Activated CD8-positive, alpha-beta memory T cell treated with anti-CD3 and anti-CD28 coated beads, Interleukin-2, amount 50 U/mL, for 1 hour (primary cell): Measurements from ENCODE around the gene BICRA.
"Not testable (repeated sequence)": the region's sequence is repeated elsewhere in the genome, so short reads cannot be mapped to it uniquely, and the experiment has no call there.

Experiments used
- DNase-seq: peaks from one replicate; pipeline ENCODE4 v3.0.0-alpha.2; 2020; ENCODE audit errors: extremely low read depth

Gene BICRA

DNA sequence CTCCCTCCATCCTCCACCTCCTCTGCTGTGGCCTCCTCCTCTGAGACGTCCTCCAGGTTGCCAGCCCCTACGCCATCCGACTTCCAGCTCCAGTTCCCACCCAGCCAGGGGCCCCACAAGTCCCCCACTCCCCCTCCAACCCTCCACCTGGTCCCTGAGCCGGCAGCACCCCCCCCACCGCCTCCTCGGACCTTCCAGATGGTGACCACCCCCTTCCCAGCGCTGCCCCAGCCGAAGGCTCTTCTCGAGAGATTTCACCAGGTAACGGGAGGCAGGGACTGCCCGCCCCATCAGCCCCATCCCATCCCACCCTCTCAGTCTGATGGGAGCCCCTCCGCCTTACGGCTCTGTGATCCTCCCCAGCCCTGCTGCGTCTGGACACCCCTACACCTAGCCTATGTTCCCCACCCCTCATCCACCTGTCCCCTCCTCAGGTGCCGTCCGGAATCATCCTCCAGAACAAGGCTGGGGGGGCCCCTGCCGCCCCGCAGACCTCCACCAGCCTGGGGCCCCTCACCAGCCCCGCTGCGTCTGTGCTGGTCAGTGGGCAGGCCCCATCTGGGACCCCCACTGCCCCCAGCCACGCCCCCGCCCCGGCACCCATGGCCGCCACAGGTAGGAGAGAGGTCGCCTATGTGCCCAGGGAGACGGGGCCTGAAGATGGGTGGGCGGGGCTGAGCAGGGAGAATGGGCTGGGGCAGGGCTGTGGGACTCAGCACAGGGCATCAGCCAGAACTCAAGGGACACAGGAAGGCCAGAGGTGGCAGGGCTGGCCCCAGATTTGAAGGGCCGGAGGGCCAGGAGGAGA lies 85.7 kb downstream of the BICRA start:
- DNase-seq, result no peak

DNA sequence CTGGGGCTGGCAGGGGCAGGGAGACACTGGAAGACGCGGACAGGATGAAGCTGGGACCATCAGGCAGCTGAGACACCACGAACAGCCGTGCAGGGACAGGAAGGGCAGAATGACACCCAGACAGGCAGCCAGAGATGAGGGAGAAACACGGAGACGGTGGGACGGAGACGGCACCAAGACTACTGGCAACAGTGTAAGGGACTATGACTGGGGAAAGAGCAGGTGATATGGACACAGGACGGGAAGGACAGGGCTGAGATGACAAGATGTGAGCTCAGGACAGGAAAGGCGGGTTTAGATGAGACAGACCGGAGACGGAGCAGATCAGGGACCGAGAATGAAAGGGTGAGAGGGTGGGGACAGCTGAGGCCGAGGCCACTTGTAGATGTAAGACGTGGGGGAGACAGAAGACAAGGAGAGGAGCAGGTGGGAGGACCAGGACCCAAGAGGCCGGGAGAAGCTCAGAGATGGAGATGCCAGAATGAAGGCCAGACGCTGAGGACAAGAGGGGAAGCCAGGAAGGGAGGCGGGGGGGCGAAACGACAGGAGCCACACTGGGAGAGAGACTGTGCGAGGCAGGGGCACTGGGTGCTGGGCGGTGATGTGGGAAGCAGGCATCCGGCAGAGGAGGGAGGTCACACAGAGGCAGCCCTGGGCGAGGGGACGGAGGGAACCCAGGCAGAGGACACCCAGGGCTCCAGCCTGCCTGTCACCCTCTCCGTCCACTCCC lies 86.8 kb downstream of the BICRA start:
- DNase-seq, result no peak

- no peak for DNase-seq
These were observed 87.7 kb downstream of the BICRA start for GRCh38 chr19:47696635-47697034.

DNA sequence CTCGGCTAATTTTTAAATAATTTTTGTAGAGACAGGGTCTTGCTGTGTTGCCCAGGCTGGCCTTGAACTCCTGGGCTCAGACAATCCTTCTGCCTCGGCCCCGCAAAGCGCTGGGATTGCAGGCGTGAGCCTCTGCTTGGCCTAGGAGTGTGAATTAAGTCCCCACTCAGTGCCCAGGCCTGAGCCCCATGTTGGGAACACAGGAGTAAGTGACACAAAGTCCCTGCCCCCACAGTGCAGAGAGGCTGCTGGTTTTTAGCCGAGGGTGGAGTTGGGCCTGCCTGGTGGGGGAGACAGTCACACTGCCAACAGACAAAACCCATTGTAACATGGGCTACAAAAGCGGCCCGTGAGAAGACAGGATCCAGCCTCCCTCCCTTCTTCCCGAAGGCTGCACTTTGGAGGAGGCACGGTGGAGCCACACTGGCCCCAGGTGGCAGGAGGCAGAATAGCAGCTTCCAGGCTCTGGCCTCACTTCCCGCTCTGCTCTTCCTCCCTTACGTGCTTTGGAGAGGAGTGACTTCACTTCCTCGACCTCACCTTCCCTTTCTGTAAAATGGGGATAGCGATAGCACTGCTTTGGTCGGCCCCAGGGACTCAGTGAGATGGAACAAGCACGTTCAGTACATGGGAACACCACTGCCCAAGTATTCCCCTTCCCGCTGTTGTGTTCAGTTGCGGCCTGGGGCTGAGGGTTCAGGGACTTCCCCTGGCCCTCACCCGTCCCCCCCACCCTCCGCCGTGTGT lies 89.1 kb downstream of the BICRA start:
- no peak for DNase-seq

DNA sequence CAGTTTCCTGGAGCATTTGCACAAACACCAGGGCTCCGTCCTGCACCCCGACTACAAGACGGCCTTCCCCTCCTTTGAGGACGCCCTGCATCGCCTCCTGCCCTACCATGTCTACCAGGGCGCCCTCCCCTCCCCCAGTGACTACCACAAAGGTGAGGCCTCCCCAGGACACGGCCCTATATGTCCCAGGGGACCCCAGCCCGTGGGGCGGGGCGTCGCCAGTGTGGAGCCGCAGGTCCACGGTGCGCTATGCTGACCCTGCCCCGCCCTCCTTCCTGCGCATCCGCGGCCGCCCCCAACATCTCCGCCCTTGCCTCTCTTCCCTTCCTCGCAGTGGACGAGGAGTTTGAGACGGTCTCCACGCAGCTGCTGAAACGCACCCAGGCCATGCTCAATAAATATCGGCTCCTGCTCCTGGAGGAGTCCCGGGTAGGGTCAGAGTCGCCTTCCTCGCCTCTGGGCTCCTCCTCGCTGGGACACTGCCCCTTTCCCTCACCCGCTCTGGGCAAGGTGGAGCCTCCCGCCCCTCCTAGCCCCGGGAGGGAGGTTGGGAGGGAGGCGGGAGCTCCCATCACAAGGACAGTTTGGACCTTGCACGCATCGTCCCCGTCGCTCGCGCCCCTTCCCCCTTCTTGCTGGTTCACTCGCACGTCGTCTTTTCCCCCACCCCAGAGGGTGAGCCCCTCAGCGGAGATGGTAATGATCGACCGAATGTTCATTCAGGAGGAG lies 89.9 kb downstream of the BICRA start:
- DNase-seq, result no peak

DNA sequence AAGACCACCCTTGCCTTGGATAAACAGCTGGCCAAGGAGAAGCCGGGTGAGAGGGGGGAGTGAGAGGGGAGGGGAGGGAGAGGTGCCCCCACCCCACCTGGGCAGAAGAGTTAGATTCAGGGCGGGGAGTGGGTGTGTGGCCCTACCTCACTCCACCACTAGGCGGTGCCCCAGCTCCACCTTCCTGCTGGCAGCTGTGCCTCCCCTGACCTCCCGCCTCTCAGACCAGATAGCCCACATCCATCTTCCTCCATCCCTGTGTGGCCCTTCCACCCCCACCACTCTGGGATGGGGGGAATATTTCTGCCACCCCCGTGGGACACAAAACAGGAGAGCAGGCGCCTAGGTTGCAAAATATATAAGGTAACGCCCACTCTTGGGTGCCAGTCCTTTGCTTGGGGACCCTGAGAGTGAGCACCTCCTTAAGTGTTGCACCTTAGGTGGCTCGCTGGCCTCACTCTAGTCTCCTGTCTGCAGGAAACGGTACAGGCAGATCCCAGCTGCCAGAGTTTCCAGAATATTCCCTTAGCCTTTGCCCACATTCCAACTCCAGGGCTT lies 90.5 kb downstream of the BICRA start:
- no peak for DNase-seq

- DNase-seq, result no peak
These were observed 92.2 kb downstream of the BICRA start for GRCh38 chr19:47700934-47701716.

- no peak for DNase-seq
These were observed 93.0 kb downstream of the BICRA start for GRCh38 chr19:47701717-47702552.

GRCh38 chr19:47702671-47703070 lies 93.7 kb downstream of the BICRA start:
- no peak for DNase-seq

DNA sequence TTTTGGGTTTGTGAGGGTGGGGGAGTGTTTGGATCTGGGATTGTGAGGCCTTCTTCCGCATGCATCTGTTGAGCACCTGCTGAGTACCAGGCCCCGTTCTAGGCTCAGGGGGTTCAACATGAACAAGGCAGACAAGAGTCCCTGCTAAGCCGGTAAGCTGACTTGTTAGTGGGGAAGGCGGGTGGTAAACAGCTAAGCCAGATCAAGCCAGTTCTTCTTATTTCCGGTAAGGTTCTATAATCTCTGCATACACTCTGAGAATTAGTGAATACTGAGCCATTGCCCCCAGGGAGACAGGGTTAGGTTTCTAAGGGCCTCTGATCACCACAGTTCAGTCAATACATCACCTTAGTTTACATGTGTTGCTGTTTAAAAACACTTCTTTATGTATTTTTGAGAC lies 94.4 kb downstream of the BICRA start:
- no peak for DNase-seq

- no peak for DNase-seq
These were observed 95.1 kb downstream of the BICRA start for GRCh38 chr19:47704024-47704423.

DNA sequence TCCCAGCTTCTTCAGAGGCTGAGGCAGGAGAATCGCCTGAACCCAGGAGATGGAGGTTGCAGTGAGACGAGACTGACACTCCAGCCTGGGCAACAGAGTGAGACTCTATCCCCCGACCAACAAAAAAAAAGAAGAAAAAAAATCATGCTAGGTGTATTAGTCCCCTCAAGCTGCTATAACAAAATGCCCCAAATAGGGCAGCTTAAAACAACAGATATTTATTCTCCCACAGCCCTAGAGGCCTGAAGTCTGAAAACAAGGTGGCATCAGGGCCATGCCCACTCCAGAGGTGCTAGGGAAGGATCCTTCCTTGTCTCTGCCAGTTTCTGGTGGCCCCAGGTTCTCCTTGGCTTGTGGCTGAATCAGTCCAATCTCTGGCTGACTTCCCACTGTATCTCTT lies 95.7 kb downstream of the BICRA start:
- no peak for DNase-seq

DNA sequence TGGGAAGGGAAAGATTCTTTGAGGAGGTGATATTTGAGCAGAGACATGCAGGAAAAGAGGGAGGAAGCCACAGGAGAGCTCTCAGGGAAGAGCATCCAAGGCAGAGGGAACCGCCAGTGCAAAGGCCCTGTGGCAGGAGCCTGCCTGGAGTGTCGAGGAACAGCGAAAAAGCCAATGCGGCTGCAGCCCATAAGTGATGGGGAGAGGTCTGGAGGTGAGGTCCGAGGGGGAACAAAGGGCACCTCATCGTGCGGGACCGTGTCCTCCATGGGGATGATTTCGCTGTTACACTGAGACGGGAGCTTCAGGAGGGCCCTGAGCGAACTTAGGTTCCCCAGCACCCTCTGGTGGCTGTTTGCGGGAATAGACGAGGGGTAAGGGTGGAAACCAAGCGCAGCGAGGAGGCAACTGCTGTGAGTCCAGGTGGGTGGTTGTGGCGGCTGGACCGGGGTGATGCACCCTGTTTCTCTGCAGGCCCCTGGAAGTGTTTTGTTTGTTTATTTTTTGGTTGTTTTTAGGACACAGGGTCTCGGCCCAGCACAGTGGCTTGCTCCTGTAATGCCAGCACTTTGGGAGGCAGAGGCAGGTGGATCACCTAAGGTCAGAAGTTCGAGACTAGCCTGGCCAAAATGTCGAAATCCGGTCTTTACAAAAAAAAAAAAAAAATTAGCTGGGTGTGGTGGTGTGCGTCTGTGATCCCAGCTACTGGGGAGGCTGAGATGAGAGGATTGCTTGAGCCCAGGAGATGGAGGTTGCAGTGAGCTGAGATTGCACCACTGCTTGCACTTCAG lies 98.4 kb downstream of the BICRA start:
- peak; percentile 32 for DNase-seq

DNA sequence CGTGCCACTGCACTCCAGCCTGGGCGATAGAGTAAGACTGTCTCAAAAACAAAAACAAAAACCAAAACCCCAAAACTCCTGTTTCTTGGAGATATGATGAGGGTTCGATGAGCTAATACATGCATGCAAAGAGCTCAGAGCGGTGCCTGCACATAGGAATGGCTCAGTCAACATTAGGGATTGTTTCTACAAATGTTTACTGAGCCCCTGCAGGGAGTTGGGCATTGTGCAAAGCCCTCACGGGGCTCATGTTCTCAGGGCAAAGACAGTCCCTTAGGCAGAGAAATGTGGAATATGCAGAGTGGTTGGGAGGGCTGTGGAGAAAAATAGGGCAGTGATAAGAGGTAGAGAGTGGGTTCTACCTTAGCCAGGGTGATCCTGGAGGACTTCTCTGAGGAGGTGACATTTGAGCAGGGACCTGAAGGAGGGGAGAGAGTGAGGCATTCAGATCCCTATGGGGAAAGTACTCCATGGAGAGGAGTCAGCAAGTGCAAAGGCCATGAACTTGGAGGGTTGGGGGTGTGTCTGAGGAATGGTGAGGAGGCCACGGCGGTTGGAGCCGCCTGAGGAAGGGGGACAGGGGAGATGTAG lies 102.8 kb downstream of the BICRA start:
- DNase-seq, result no peak

GRCh38 chr19:47713046-47714021 lies 104.4 kb downstream of the BICRA start, which contains the start of gene EHD2:
Gene EHD2 (plus strand): TSS chr19:47713422. CDS start chr19:47716613, 3,191 bp downstream.
- no peak for DNase-seq

DNA sequence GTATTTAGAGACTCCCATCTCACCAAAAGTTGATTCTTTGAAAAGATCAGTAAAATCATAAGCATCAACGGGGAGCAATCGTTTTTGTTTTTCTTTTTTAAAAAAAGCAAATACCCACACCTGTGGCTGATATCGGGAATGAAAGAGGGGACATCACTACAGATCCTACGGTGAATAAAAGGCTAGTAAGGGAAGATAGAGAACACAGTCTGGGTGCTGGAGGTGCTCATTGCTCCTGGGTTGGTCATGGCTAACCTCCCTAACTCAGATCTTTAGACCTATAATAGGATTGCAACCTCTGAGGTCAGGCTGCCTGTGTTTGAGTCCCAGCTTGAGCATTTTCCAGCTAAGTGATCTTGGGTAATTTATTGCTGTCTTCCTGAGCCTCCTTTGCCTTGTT lies 105.4 kb downstream of the BICRA start:
- no peak for DNase-seq

DNA sequence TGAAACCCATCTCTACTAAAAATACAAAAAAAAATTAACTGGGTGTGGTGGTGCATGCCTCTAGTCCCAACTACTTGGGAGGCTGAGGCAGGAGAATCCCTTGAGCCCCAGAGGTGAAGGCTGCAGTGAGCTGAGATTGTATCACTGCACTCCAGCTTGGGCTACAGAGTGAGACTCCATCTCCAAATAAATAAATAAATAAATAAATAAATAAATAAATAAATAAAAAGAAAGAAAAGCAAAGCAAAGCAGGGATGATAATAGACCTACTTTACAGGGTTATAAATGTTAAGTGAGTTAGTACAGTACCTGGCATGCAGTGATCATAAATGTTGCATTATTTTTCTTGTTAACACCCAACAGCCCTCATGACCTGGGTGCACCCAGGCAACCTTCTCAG lies 105.9 kb downstream of the BICRA start:
- DNase-seq, result not testable (repeated sequence)
